ENCODE measurements around the gene KIF5C. TPM values are rescaled to one million over a fixed set of nuclear protein-coding genes. Genes with fewer than 3 reads are reported as not detected.

KIF5C gene
- total RNA-seq, 1 donor from 2014 or later = 0.33 TPM

DNA sequence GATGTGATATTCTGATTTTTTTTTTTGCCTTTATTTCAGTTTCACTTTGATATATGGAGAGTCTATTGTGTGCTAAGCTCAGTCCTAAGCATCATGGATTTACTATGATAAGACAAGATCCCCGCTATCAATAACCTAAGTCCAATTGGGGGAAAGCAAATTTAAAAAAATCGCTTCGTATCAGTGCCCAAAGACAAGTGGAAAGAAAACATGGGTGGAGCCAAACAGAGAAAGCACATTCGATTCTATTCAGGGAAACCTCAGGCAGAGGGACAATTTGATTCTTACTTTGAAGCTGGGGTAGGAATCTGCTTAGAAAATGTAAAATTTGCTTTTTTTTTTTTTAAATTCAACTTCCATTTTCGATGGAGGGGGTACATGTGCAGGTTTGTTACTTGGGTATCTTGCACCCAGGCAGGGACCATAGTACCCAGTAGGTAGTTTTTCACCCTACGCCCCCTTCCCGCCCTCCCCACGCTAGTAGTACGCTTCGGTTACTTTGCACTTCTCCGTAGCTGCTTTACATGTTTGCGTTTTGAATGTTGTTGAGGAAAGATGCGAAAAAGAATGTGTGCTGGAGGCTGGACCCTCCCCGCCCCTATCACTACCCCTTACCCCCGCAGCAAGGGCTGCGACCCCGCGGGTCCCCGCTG, 12.4 kb downstream of the KIF5C start:
- peak; percentile 29 for ATAC-seq
- no peak for DNase-seq (ENCODE audit: low spot score)

DNA sequence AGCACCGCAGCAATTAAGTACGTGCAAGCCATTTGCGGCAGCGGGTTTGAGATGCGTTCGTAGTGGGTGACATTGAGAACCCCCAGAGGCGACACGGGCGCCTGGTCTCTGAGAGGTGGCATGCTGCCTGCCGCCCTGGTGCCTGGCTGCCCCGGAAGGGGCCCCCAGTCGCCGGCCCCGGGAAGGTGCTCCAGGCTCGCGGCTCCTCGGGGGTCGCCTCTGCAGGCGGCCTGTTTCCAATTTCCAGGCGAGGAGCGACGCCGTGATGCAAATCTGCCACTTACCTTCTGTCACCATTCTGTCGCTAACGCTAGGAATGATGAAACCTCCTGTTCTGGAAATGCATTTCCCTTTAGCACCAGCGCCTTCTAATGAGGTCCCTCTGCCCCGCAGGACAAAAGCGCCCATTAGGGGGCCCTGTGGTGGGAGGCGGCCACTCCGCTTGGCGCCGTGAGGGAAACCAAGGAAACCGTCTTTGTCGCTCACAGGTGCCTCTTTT, 13.0 kb downstream of the KIF5C start:
- ATAC-seq (peak; percentile 34), DNase-seq (ENCODE audit: low spot score) (no peak)

DNA sequence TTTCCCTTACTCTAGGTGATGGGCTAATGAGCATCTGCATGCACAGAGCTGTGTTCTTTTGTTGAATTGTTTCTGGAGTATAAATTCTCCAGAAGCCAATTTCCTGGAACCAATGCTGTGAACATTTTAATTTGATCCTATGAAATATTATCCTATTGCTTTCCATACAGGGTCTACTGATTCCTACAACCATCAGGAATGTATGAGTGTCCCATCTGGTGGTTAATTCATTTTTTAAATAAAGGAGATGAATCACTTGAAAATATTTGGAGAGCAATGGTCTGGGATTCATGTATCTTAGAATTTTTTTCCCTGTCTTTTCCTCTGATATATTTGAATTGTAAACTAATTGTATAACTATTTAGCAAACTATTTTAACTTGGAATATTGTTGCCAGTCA, 14.0 kb downstream of the KIF5C start:
- DNase-seq (ENCODE audit: low spot score) (no peak), ATAC-seq (no peak)

DNA sequence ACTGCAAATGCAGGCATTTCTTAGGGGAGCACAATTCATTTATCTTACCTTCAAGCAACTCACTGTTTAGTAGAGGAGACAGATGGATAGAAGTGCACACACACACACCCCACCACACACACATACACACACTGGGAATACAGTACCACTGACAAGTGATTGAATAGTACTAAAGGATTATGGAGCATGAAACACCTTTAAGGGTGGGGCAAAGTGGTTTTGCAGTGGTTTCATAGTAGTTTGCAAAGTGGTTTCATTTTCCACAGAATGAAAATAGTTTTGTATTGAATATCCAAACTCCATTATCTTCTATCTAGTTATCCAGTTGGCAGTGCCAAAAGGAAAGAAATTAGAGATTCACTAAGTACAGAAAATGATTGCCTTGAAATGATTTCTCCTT, 18.9 kb downstream of the KIF5C start:
- ATAC-seq (no peak), DNase-seq (ENCODE audit: low spot score) (no peak)

DNA sequence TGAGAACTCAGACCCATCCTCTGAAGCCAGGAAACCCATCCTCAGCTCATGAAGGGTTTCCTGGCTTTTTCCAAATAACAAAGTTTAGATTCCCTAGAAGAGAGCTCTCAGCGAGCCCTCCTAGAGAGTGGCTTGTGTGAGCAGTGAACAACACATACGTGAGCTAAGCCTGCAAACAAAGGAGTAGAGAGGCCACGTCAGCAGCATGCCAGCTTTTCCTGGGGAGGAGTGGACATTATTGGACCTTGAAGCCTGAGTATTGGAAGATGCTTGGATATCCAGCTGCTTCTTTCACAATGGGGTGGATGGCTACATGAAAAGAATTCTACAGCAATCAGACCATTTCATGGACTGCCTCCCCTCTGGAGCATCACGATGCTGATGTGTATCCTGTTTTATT, 21.1 kb downstream of the KIF5C start:
- DNase-seq (ENCODE audit: low spot score) (no peak), ATAC-seq (no peak)

DNA sequence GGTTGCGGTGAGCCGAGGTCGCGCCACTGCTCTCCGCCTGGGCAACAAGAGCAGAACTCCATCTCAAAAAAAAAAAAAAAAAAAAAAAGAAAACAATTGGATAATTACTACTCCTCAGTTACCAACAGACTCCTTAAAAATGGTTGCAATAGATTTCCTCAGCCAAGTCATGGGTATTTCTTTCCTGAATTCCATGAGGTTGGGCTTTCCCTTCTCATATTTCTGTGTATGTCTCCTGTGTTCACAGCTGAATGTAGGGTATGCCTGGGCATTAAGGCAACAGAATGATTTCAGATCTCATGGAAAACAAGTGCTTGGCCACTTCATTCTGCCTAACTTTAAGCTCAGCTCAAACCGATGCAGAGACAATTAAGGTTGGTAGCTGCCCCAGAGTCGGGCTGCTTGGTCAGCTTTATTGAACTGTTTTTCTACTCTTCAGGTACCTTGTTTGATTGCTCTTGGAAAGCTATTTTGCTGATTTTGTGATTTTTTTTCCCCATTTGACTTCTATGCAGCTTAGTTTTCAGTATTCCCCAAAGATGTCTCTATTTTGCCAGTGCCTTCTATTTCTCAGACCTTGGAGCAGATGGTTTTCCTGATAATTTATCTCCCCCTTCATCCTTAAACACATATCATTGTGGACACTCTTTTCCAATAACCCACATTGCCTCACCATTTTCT, 24.8 kb downstream of the KIF5C start:
- DNase-seq (ENCODE audit: low spot score) (no peak), ATAC-seq (no peak)

DNA sequence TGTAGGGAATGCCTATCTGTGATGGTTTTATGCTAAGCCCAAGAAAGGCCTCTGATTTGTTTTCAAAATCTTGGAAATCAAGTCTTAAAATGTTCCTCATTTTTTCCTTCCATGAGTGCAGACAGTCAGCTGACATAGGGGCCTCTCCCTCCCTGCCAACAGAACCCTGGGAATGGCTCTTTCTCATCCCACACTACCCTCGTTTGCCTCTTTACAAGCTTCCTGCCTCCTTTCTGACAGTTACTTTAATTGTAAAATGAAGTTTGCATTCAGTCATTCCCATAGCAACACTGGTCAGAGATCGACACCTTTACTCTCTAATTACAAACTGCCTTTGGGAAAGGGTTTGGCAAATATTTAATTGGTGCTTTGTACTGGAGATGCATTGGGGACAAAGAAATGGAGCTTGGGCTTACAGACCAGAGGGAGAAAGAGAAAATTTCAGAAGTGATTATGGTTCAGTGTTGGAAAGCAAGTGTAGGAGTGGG, 25.4 kb downstream of the KIF5C start:
- DNase-seq (ENCODE audit: low spot score) (no peak), ATAC-seq (no peak)

DNA sequence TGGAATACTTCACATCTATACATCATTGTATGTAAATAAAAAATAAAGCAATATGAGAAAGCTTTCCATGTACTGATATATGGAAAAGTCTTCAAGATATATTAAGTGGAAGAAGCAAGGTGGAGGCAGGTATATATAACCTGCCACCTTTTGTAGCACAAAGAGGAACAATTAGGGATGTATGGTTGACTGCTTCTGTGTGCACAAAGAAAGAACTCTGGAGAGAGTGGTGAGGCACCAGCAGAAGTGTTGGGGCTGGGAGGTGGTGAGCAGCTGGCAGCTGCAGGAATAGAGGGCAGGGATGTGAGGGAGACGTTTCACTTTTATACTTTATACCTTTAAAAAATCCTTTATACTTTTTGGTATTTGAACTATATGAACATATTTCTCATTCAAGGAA, 26.1 kb downstream of the KIF5C start:
- ATAC-seq (no peak), DNase-seq (ENCODE audit: low spot score) (no peak)

DNA sequence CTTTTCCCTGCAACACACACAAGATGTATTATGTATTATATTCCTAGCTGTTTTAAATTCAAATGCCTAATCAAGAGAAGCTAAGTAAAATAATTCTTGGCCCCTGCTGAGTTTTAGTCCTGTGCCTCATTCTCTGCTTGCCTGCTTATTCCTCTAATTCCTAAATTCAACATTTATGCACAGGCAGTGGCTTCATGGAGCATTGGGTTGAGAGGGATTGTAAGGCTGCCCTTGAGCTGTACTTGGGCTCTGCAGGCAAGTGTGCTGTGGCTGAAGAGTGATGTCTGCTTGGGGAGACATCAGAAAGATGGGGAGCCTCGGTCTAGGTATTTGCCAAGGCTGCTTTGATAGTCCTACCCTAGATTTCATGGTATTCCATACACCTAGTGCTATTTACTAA, 27.8 kb downstream of the KIF5C start:
- ATAC-seq (no peak), DNase-seq (ENCODE audit: low spot score) (no peak)

DNA sequence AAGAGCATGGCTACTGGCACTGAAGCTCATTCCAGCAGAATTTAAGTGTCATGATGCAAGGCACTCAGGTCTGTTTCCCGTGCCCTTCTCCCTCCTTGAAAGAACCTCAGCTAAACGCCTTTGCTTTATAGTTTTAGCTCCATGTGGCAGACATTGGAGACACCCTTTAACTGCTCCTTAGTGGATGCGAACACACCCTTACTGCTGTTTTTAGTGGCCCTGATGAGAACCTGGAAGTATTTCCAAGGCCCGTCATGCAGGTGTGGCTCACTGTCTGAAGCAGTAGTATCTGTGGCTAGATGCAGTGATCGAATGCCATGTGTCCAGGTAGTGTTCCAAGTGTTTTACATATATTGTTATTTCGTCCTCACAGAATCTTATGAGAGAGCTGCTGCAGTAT, 28.3 kb downstream of the KIF5C start:
- ATAC-seq = no peak

DNA sequence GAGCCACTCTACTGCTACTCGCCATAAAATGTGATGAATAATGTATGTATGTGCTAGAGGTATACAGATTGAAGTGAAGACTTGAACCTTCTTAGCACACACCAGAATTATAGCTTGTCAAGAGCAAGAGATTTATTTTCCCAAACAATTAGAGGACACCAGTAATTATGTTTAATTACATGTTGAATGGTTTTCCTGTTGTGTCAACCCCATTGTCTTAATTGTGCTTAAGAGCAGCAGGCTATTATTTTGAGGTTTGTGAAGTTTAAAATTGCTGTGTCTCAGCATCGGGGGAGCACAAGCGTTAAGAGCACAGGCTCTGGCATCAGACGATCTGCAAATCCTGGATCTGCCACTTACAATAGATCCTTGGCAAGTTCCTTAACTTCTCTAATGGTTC, 29.0 kb downstream of the KIF5C start:
- ATAC-seq = no peak
- DNase-seq (ENCODE audit: low spot score) = no peak

More for the DNA sequence above, 28.3 kb downstream of the KIF5C start:
- no peak for DNase-seq (ENCODE audit: low spot score)

DNA sequence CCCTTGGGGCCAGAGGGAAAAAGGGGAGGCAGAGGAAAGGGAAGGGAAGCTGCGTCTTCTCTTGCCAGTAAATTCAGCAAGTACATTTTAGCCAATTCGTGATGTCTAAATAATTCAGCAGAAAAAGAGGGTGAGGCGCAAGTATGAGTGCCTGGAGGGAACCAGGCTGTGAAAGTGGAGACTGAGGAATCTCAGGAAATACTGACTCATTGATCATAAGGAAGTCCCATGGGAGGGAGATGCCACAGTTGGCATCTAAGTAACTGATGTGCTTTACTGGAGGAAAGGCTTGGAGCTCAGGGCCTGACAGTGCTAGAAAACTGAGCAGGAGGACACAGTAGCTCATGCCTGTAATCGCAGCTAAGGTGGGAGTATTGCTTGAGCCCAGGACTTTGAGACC, 31.1 kb downstream of the KIF5C start:
- ATAC-seq (no peak), DNase-seq (ENCODE audit: low spot score) (no peak)

DNA sequence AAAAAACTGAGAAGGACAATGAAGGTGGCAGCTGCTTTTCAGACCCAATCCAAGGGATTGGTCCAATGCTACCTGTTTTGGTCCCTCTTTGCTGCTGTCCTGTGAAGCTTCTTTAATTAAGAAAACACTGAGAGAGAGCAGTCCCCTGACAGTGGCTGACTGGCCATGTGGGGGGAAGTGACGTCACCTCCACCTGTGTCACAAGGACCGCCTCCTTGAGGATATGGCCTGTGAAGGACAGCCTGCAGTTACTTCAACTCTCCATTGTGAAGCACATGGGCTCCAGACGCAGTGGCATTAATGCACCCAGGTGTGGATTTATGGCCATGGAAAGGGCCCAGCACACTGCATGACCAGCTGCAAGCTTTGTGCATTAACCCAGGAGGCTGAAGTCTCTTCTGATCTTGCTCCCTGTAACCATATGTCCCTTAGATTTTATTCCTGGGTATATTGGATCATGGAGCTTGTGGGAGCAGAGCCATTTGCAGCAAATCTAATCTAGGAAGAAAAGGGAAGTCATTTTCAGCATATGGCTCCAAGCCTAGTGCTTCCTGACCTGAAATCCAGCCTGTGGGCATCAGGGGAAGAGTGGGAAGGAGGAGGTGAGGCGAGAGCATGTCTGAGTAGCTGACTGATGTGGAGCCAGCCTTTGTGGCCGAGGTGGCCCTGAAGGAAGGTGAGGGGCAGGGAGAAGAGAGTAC, 32.2 kb downstream of the KIF5C start:
- ATAC-seq (no peak), DNase-seq (ENCODE audit: low spot score) (no peak)

DNA sequence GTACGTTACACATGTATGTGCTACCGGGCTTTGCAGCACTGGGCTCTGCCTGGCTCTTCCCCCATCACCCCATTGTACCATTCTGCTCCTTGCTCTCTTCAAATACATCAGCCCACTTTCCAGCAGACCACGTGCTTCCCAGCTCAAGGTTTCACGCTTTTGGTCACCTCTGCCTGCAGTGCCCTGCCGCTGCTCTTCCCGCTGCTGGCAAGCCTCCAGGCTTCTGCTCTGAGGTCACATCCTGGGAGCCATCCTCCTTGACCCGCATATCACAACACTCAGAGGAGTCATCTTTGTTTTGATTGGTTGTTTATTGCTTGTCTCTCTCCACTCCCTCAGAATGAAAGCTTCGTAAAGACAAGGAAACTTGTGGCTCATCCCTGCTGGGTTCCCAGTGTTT, 34.1 kb downstream of the KIF5C start:
- DNase-seq (ENCODE audit: low spot score) = no peak
- no peak for ATAC-seq

DNA sequence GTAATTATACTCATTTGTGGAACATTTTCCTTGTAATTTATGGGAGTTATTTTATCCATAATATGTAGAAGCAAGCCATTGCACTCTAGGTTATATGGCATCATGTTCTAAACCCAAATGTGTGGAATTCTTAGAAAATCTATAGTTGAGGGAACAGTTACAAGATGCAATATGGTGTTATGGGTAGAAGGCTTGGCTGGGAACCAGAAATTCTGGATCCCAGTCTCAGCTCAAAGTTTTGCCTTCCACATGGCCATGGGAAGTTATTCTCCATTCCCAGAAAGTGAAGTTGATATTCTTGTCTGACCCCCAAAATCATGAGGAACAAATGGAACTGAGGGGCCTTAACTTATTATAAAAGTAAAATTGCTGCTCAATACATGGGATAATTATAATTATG, 38.0 kb downstream of the KIF5C start:
- DNase-seq (ENCODE audit: low spot score) (no peak), ATAC-seq (no peak)

DNA sequence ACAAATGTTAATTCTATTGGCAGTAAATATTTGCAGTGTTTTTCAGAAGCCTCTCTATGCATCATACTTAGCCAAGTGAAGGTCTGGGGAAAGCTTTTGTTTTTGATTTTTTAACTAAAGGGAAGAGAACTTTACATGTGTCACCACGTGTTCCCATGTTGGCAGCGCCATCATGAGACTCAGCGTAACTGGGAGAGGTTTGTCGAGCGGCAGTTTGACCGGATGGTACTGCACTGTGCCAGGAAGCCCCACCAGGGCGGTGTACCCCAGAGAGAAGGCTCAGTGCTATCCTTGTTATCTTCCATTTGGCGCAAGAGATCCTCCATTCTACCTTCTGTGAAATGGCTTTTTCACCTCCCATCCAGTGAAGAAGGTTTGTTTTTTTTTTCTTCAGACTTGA, 38.5 kb downstream of the KIF5C start:
- no peak for ATAC-seq

DNA sequence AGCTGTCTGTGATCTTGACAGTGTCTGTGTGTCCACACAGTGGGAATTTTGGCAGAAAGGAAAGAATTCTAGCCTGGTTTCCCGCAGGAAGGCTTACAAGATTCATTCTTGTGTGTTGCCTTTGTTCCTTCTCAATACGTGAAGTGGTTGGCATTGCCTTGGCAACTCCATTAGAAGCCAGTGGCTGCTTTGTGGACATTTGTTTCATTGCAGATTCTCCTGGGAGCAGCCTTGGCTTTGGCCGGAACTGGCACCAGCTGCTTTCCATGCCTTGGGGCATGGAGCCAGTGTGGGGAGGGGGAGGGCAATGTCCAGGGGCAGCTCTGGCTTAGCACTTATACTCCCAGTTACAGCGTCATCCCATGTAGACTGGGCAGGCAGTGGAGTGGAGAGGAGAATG, 39.4 kb downstream of the KIF5C start:
- ATAC-seq = no peak
- no peak for DNase-seq (ENCODE audit: low spot score)

More for the DNA sequence above, 38.5 kb downstream of the KIF5C start:
- no peak for DNase-seq (ENCODE audit: low spot score)

DNA sequence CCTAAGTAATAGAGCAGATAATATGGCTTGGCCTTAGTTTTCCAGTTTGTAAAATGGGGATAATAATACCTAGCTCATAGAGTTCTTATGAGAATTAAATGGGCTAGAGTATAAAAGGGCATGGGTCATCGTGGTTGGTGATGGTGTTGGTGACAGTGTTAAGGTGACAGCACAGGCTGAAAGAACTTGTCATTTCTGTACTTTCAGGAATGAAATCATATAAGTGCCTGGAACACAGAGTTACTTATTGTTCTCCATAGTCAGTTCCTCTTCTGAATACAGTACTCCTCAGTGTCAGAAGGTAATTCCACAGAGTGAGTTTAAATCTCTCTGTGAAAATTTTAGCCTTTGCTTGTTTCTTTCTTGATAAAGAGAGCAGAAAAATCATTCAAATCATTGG, 42.4 kb downstream of the KIF5C start:
- no peak for ATAC-seq
- no peak for DNase-seq (ENCODE audit: low spot score)

DNA sequence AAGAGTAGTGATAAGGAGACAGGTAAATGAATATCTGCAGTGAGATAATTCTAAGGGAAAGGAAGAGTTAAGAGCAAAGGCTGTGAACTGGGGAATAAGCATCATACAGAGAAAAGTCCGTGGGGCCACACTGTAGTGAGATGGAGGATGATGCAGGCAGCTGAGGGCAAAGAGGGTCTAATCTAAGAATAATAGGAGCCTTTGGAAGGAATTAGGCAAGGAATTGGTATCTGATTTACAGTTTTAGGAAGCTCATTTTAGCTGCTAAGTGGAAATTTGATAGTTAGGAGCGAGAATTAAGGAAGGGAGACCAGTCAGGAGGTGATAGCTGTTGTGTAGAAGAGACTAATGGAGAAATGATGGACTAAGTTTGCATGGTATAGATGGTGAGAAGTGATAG, 43.5 kb downstream of the KIF5C start:
- no peak for DNase-seq (ENCODE audit: low spot score)

DNA sequence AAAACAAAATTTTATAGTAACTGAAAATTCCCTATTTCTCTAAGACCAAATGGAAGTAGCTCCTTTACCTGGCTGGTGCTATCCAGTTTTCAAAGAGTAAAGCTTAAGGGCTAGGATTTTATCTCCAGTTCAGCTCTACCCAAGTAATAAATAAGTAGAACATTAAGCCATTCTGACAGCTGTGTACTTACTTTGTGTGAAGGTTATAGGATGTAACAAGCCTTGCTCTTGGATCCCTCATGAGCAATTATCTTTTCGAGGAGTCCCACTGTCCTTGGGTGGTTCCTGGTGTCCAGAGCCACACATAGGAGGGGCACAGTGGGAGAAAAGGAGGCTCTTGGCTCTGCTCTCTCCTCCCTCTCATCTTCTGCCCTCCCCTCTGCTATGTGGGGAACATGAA, 45.5 kb downstream of the KIF5C start:
- DNase-seq (ENCODE audit: low spot score) (no peak), ATAC-seq (no peak)

More for the DNA sequence above, 43.5 kb downstream of the KIF5C start:
- ATAC-seq = no peak

DNA sequence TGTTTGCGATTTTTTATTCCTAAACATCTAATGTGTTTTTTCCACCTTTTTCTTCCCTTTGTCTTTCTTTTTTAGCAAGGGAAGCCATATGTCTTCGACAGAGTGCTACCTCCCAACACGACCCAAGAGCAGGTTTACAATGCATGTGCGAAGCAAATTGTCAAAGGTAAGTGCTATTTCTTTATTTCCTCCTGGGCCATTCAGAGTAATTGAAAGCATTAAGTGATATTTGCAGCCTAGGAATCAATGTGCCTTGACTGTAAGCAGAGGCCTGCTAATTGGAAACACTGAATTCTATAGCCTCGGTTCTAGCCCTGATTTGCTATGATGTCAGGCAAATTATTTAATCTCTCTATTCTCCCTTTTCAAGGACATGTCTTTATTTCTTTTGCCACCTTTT, 47.0 kb downstream of the KIF5C start:
- DNase-seq (ENCODE audit: low spot score) (no peak), ATAC-seq (no peak)

Data from left lobe of liver (tissue), 2 donors.